PC-3 (cell line): Measurements from ENCODE around the gene JADE2. TPM values are rescaled to one million over a fixed set of nuclear protein-coding genes. Genes with fewer than 3 reads are reported as not detected.
A peak's percentile ranks its signal among the peaks of the same experiment; 100 is the strongest.

Source experiments
- ATAC-seq: fragments of 200-7000 bp; cut with Tn5 transposase; 2 replicates; pipeline ENCODE4 v1.9.1; 2020; ENCODE audit warnings: mild to moderate bottlenecking, moderate library complexity
- BruUV-seq: library from RNA; stranded (reverse); fragments of 400-500 nt; replicated peaks from 2 replicates; lab custom pipeline; 2021; lab: Mats Ljungman, UMichigan
- CTCF ChIA-PET: fragments of 300-600 bp; sonication (Branson Sonifier 250); formaldehyde crosslinking; loops from one replicate; lab custom pipeline; 2022; ENCODE audit warnings: antibody characterized with exemption; lab: Charles Lee
- POLR2A ChIA-PET: fragments of 300-600 bp; sonication (Branson Sonifier 250); formaldehyde crosslinking; loops from one replicate; lab custom pipeline; 2022; ENCODE audit warnings: antibody characterized with exemption; ENCODE audit not compliant: unreplicated experiment; lab: Charles Lee
- DNase-seq: peaks from one replicate; pipeline ENCODE4 v3.0.0-alpha.2; 2015
- H2AFZ ChIP-seq: fragments of 300-600 bp; sonication (generic); 2 replicates; pipeline ENCODE4 v1.6.0; 2016; ENCODE audit warnings: antibody characterized with exemption, low read length
- H3F3A ChIP-seq: fragments of 300-600 bp; sonication (generic); one replicate; pipeline ENCODE4 v1.6.0; 2017; ENCODE audit warnings: antibody characterized with exemption, low read length, control low read depth, mild to moderate bottlenecking; ENCODE audit not compliant: unreplicated experiment
- H3K27ac ChIP-seq: fragments of 300-600 bp; sonication (generic); 2 replicates; pipeline ENCODE4 v1.5.1; 2016; ENCODE audit warnings: mild to moderate bottlenecking, low read length
- H3K27me3 ChIP-seq: fragments of 300-600 bp; sonication (generic); 2 replicates; pipeline ENCODE4 v1.6.1; 2016; ENCODE audit warnings: low read length, mixed read lengths
- H3K36me3 ChIP-seq: fragments of 300-600 bp; sonication (generic); 2 replicates; pipeline ENCODE4 v1.6.1; 2016; ENCODE audit warnings: low read depth, mixed run types, low read length, mixed read lengths
- H3K4me1 ChIP-seq: fragments of 300-600 bp; sonication (generic); 2 replicates; pipeline ENCODE4 v1.5.1; 2016; ENCODE audit warnings: low read length; ENCODE audit not compliant: insufficient read depth
- H3K4me2 ChIP-seq: fragments of 300-600 bp; sonication (generic); 2 replicates; pipeline ENCODE4 v1.6.0; 2016; ENCODE audit warnings: low read length
- H3K4me3 ChIP-seq: fragments of 300-600 bp; sonication (generic); 2 replicates; pipeline ENCODE4 v1.5.1; 2016; ENCODE audit warnings: mild to moderate bottlenecking, low read length, mixed read lengths
- H3K79me2 ChIP-seq: fragments of 300-600 bp; sonication (generic); 2 replicates; pipeline ENCODE4 v1.6.1; 2017; ENCODE audit warnings: low read length, mixed read lengths
- H3K9ac ChIP-seq: fragments of 300-600 bp; sonication (generic); 2 replicates; pipeline ENCODE4 v1.6.0; 2016; ENCODE audit warnings: mild to moderate bottlenecking, low read length
- H3K9me2 ChIP-seq: fragments of 300-600 bp; sonication (generic); replicated peaks from 2 replicates; pipeline ENCODE4 v1.6.1; 2016; ENCODE audit warnings: mixed run types, low read length, mixed read lengths
- H3K9me3 ChIP-seq: fragments of 300-600 bp; sonication (generic); 2 replicates; pipeline ENCODE4 v1.6.1; 2016; ENCODE audit warnings: low read length, mixed read lengths
- H4K20me1 ChIP-seq: fragments of 300-600 bp; sonication (generic); 2 replicates; pipeline ENCODE4 v1.6.1; 2016; ENCODE audit warnings: low read length, mixed read lengths
- EZH2 ChIP-seq: fragments of 300-600 bp; sonication (generic); IDR thresholded peaks from one replicate; pipeline ENCODE4 v1.6.1; 2017; ENCODE audit warnings: antibody characterized with exemption, mild to moderate bottlenecking, low read length; ENCODE audit not compliant: unreplicated experiment
- EZH2phosphoT487 ChIP-seq: fragments of 300-600 bp; sonication (generic); IDR thresholded peaks from 2 replicates; pipeline ENCODE4 v1.6.1; 2018; ENCODE audit warnings: mild to moderate bottlenecking, antibody characterized with exemption, low read length, borderline replicate concordance
- intact Hi-C: fragments of 100-400 bp; cut with micrococcal nuclease; formaldehyde crosslinking; loops from 2 replicates; pipeline ENCODE4 v1.9.0; 2023
- total RNA-seq: library from RNA; depleted of rRNA; stranded (reverse); fragments of >200 nt; gene quantifications from 2 replicates; pipeline ENCODE4 v1.2.3, GENCODE V29; 2014
- TF ChIP-seq, protein P1 (sequence below): fragments of 300-600 bp; sonication (generic); conservative IDR thresholded peaks from 2 replicates; pipeline ENCODE4 v1.5.1; 2017; ENCODE audit warnings: antibody characterized with exemption, low read depth, mild to moderate bottlenecking, low read length

Gene JADE2
- total RNA-seq, 1 experiment from 2014 or later: 33.2 TPM

DNA sequence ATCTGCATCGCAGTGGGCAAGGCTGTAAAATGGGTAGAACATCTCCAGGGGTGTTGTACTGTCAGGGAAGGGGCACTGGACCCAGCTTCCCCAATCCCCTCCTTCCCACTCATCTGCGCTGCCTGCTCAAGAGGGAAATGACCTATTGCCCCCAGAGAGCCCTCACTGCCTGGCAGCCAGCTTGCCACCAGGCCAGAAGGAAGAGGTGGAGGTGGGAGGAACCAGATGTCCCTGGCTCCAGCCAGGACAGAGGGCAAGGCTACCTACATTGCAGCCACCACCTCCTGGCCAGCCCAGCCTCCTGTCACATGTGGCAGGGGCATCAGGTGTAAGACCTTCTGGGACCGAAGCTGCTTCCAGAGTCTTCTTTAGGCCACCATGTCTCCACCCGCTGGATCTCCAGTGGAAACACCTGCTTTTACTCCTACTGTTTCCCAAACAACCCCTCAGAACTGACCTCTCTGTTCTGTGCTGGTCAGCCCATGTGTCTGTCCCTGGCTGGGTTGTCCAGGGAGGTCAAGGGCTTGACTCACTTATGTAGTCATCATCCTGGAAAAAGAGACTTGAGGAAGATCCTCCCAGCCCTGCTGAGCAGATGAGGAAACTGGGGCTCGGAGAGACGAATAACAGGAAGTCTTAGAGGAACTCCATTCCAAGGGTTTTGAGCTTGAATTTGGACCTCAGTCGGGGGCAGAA lies 42.3 kb downstream of the JADE2 start:
- no peak overlapping the region for H2AFZ ChIP-seq
- POLR2A ChIA-PET: no interaction called here

DNA sequence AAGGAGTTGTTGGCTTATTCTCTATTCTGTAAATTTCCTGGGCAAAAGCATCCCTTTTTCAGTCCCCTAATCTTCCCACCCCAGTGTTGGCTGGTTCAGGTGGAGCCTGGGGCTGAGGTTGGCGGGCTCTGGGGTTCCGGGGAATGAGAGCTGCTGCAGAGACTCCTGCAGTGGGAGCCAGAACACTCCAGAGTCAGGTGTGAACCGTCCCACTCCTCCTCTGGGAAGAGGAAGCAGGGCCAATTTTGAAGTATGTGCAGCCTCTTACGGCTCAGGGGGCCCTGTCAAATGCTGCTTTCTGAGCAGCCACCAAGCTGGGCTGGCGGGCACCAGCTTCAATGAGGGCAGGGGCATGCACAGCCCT lies 42.8 kb downstream of the JADE2 start:
- H3K4me1 ChIP-seq: no peaks in the 10 kb centered on the region
- H3K9me2 ChIP-seq: no peaks in the 10 kb centered on the region
- H4K20me1 ChIP-seq: no peaks in the 10 kb centered on the region
- no peak overlapping the region for H3K9ac ChIP-seq
- ATAC-seq (no peak), DNase-seq (no peak)
- H3K27ac ChIP-seq: no peak overlapping the region
- POLR2A ChIA-PET: no interaction called here
- BruUV-seq: no TSS peak
- no peak overlapping the region for H3K4me3 ChIP-seq
- CTCF ChIA-PET: no interaction called here
- no peak overlapping the region for H3K4me2 ChIP-seq
- peaks cover 12% of the 10 kb centered on the region; the same call in 1 of the 2 replicates for H3K36me3 ChIP-seq
- no peaks in the 10 kb centered on the region for H3F3A ChIP-seq
- no peaks in the 10 kb centered on the region for H3K79me2 ChIP-seq
- H2AFZ ChIP-seq: no peak overlapping the region
- TF ChIP-seq, protein P1, sequence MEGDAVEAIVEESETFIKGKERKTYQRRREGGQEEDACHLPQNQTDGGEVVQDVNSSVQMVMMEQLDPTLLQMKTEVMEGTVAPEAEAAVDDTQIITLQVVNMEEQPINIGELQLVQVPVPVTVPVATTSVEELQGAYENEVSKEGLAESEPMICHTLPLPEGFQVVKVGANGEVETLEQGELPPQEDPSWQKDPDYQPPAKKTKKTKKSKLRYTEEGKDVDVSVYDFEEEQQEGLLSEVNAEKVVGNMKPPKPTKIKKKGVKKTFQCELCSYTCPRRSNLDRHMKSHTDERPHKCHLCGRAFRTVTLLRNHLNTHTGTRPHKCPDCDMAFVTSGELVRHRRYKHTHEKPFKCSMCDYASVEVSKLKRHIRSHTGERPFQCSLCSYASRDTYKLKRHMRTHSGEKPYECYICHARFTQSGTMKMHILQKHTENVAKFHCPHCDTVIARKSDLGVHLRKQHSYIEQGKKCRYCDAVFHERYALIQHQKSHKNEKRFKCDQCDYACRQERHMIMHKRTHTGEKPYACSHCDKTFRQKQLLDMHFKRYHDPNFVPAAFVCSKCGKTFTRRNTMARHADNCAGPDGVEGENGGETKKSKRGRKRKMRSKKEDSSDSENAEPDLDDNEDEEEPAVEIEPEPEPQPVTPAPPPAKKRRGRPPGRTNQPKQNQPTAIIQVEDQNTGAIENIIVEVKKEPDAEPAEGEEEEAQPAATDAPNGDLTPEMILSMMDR: no peak
- TF ChIP-seq EZH2 (no peak), EZH2phosphoT487 (no peak)
- intact Hi-C loops: no loop called here
- no peaks in the 10 kb centered on the region for H3K27me3 ChIP-seq
- H3K9me3 ChIP-seq: no peaks in the 10 kb centered on the region

More for the DNA sequence above, 42.3 kb downstream of the JADE2 start:
- Histone ChIP-seq H3K27me3 (no peaks in the 10 kb centered on the region), H3K4me2 (no peak overlapping the region), H3K36me3 (peaks cover 12% of the 10 kb centered on the region; the same call in 1 of the 2 replicates), H3K4me1 (no peaks in the 10 kb centered on the region), H3K9me2 (no peaks in the 10 kb centered on the region), H4K20me1 (no peaks in the 10 kb centered on the region), H3F3A (no peaks in the 10 kb centered on the region), H3K9me3 (no peaks in the 10 kb centered on the region), H3K9ac (no peak overlapping the region), H3K4me3 (no peak overlapping the region), H3K27ac (no peak overlapping the region), H3K79me2 (no peaks in the 10 kb centered on the region)
- intact Hi-C loops: no loop called here
- no peak for TF ChIP-seq EZH2
- TF ChIP-seq EZH2phosphoT487: no peak
- TF ChIP-seq, protein P1: no peak
- CTCF ChIA-PET: no interaction called here
- ATAC-seq: peak; percentile 46
- no peak for DNase-seq
- no TSS peak for BruUV-seq
